Right cardiac atrium (tissue), 5 donors: Measurements from ENCODE around the gene PTPN13. TPM values are rescaled to one million over a fixed set of nuclear protein-coding genes. Genes with fewer than 3 reads are reported as not detected.
A peak's percentile ranks its signal among the peaks of the same experiment; 100 is the strongest.

Source experiments
- ATAC-seq, 2 donors: fragments of 200-7000 bp; cut with Tn5 transposase; one replicate each; pipeline versions ENCODE4 v1.8.0 to v1.9.1; 2020; ENCODE audit warnings: moderate library complexity in 2 of 2, mild to moderate bottlenecking in 1 of 2
- DNase-seq, 3 donors: peaks; one replicate each; pipeline ENCODE4 v3.0.0-alpha.2; 2020
- H3K27ac ChIP-seq: one replicate; pipeline ENCODE4 v1.5.1; 2013; ENCODE audit warnings: mild to moderate bottlenecking, low read length, control low read depth, moderate library complexity
- H3K27me3 ChIP-seq: one replicate; pipeline ENCODE4 v1.6.1; 2013; ENCODE audit not compliant: control insufficient read depth, insufficient read depth
- H3K4me1 ChIP-seq: one replicate; pipeline ENCODE4 v1.6.1; 2013; ENCODE audit warnings: low read length; ENCODE audit not compliant: control insufficient read depth, insufficient read depth
- H3K4me3 ChIP-seq: one replicate; pipeline ENCODE4 v1.5.1; 2013; ENCODE audit warnings: low read length, control low read depth
- H3K9me3 ChIP-seq: one replicate; pipeline ENCODE4 v1.6.1; 2013; ENCODE audit warnings: low read length; ENCODE audit not compliant: control insufficient read depth
- WGBS: extraction: QIAGEN DNeasy Blood & Tissue Kit; methylation state at CpG from one replicate; pipeline ENCODE4 v1.1.7; 2013; 5-methylcytosine and 5-hydroxymethylcytosine counted together
- intact Hi-C, 4 donors: fragments of 100-400 bp; cut with DNase I; formaldehyde crosslinking; loops; one replicate each; pipeline versions ENCODE4 v1.11.0 to v1.14.0; 2022 to 2023
- polyA plus RNA-seq: library from polyadenylated mRNA; stranded (reverse); fragments of 200-250 nt; gene quantifications from one replicate; pipeline ENCODE4 v1.2.3, GENCODE V29; 2013
- total RNA-seq, 4 donors: library from RNA; stranded (reverse); fragmentation: NEBNext Ultra II Directional; extraction: Animal tissue kit (Norgen Biotek cat#: 25700); gene quantifications; one replicate each; pipeline ENCODE4 v1.2.1, GENCODE V29; 2021
- donor health status: healthy with polysubstance abuse.
- donor health status: DM: no; HTN: yes; CAD: no.
- donor health status: DM: no; HTN: no; CAD: no.
- donor health status: DM: no; HTN: yes; CAD: no; lungs with severe emphysema.
- donor health status: DM: yes; HTN: yes; CAD: no.

Gene PTPN13
- total and polyA plus RNA-seq, 5 donors, result 2.8 to 10.7 (median 8.9) TPM

GRCh38 chr4:86592553-86593249 is 1.4 kb upstream of the PTPN13 start:
- ATAC-seq, result no peak
- WGBS, result 82% methylated on average over 3 of the region's 3 CpGs
- H3K4me3 ChIP-seq, result peak overlapping the region; percentile 77

GRCh38 chr4:86594559-86595425 is 677 bp downstream of the PTPN13 start:
- intact Hi-C loops, result no loop called here
- H3K9me3 ChIP-seq, result no peaks in the 10 kb centered on the region
- under 1% methylated on average over 47 of the region's 47 CpGs for WGBS

More at GRCh38 chr4:86592553-86593249, 1.4 kb upstream of the PTPN13 start:
- intact Hi-C loops, result no loop called here
- Histone ChIP-seq H3K27me3 (no peaks in the 10 kb centered on the region), H3K4me1 (no peaks in the 10 kb centered on the region), H3K27ac (no peak overlapping the region), H3K9me3 (no peaks in the 10 kb centered on the region)
- DNase-seq, result no peak

GRCh38 chr4:86595426-86595805 is 1.3 kb downstream of the PTPN13 start:
- no peaks in the 10 kb centered on the region for H3K27me3 ChIP-seq
- no peak for DNase-seq
- ATAC-seq, result no peak
- intact Hi-C loops, result no loop called here
- H3K27ac ChIP-seq, result peak overlapping the region; percentile 60
- peaks cover 2% of the 10 kb centered on the region for H3K4me1 ChIP-seq
- 9% methylated on average over 9 of the region's 9 CpGs for WGBS
- peak overlapping the region; percentile 77 for H3K4me3 ChIP-seq
- H3K9me3 ChIP-seq, result no peaks in the 10 kb centered on the region

More at GRCh38 chr4:86594559-86595425, 677 bp downstream of the PTPN13 start:
- Histone ChIP-seq H3K27ac (peak overlapping the region; percentile 60), H3K4me1 (peaks cover 2% of the 10 kb centered on the region), H3K4me3 (peak overlapping the region; percentile 77), H3K27me3 (no peaks in the 10 kb centered on the region)
- ATAC-seq, result peak; percentile 69 to 71
- peak; percentile 15 to 77 (median 52) for DNase-seq

- Histone ChIP-seq H3K27me3 (no peaks in the 10 kb centered on the region), H3K4me1 (peaks cover 2% of the 10 kb centered on the region), H3K4me3 (peak overlapping the region; percentile 41), H3K9me3 (no peaks in the 10 kb centered on the region), H3K27ac (no peak overlapping the region)
- DNase-seq (no peak), ATAC-seq (no peak)
- WGBS, result 57% methylated on average over 2 of the region's 2 CpGs
- intact Hi-C loops, result no loop called here
Observed at GRCh38 chr4:86596807-86597206, 2.7 kb downstream of the PTPN13 start.

GRCh38 chr4:86600007-86600653 is 6.0 kb downstream of the PTPN13 start:
- no peaks in the 10 kb centered on the region for H3K27me3 ChIP-seq
- H3K9me3 ChIP-seq, result no peaks in the 10 kb centered on the region
- H3K4me3 ChIP-seq, result no peak overlapping the region
- no peak overlapping the region for H3K27ac ChIP-seq
- DNase-seq (no peak), ATAC-seq (no peak)
- intact Hi-C loops, result no loop called here
- WGBS, result 93% methylated on average over 1 of the region's 1 CpG
- peaks cover 2% of the 10 kb centered on the region for H3K4me1 ChIP-seq

- ATAC-seq (no peak), DNase-seq (no peak)
- Histone ChIP-seq H3K27ac (no peak overlapping the region), H3K9me3 (no peaks in the 10 kb centered on the region), H3K4me1 (peaks cover 2% of the 10 kb centered on the region), H3K27me3 (no peaks in the 10 kb centered on the region), H3K4me3 (no peak overlapping the region)
- intact Hi-C loops, result no loop called here
- 89% methylated on average over 1 of the region's 1 CpG for WGBS
Observed at GRCh38 chr4:86603311-86603885, 9.3 kb downstream of the PTPN13 start.

GRCh38 chr4:86606809-86607208 is 12.7 kb downstream of the PTPN13 start:
- H3K27me3 ChIP-seq, result no peaks in the 10 kb centered on the region
- H3K27ac ChIP-seq, result no peak overlapping the region
- ATAC-seq (no peak), DNase-seq (no peak)
- intact Hi-C loops, result no loop called here
- H3K4me3 ChIP-seq, result no peak overlapping the region
- no peaks in the 10 kb centered on the region for H3K9me3 ChIP-seq
- no peaks in the 10 kb centered on the region for H3K4me1 ChIP-seq

GRCh38 chr4:86608757-86609375 is 14.8 kb downstream of the PTPN13 start:
- intact Hi-C loops, result no loop called here
- 76% methylated on average over 2 of the region's 2 CpGs for WGBS
- H3K9me3 ChIP-seq, result no peaks in the 10 kb centered on the region
- H3K4me3 ChIP-seq, result no peak overlapping the region
- ATAC-seq, result no peak
- DNase-seq, result no peak
- H3K27me3 ChIP-seq, result no peaks in the 10 kb centered on the region
- no peaks in the 10 kb centered on the region for H3K4me1 ChIP-seq
- H3K27ac ChIP-seq, result no peak overlapping the region

- intact Hi-C loops, result no loop called here
- H3K27ac ChIP-seq, result no peak overlapping the region
- H3K9me3 ChIP-seq, result no peaks in the 10 kb centered on the region
- H3K4me3 ChIP-seq, result no peak overlapping the region
- no peaks in the 10 kb centered on the region for H3K4me1 ChIP-seq
- no peaks in the 10 kb centered on the region for H3K27me3 ChIP-seq
- no peak for ATAC-seq
- no peak for DNase-seq
- 89% methylated on average over 2 of the region's 2 CpGs for WGBS
Observed at GRCh38 chr4:86611757-86612156, 17.6 kb downstream of the PTPN13 start.

- H3K9me3 ChIP-seq, result no peaks in the 10 kb centered on the region
- H3K27ac ChIP-seq, result no peak overlapping the region
- no peaks in the 10 kb centered on the region for H3K4me1 ChIP-seq
- intact Hi-C loops, result no loop called here
- DNase-seq (no peak), ATAC-seq (no peak)
- 83% methylated on average over 2 of the region's 2 CpGs for WGBS
- no peak overlapping the region for H3K4me3 ChIP-seq
- H3K27me3 ChIP-seq, result no peaks in the 10 kb centered on the region
Observed at GRCh38 chr4:86613734-86614133, 19.6 kb downstream of the PTPN13 start.
